Parathyroid adenoma (tissue), 2 donors: ENCODE results near the gene GJD4.

Experiments used
- H2AFZ ChIP-seq: fragments of 300-600 bp; sonication (generic); one replicate; pipeline ENCODE4 v1.7.0; 2017; ENCODE audit warnings: antibody characterized with exemption, mild to moderate bottlenecking
- H3K27ac ChIP-seq: fragments of 300-600 bp; sonication (generic); one replicate; pipeline ENCODE4 v1.7.0; 2017
- H3K27me3 ChIP-seq: fragments of 300-600 bp; sonication (generic); one replicate; pipeline ENCODE4 v1.7.0; 2017; ENCODE audit warnings: low read length; ENCODE audit not compliant: control insufficient read depth, insufficient read depth
- H3K36me3 ChIP-seq: fragments of 300-600 bp; sonication (generic); one replicate; pipeline ENCODE4 v1.7.0; 2017; ENCODE audit warnings: low read length; ENCODE audit not compliant: control insufficient read depth, insufficient read depth
- H3K4me1 ChIP-seq: fragments of 300-600 bp; sonication (generic); one replicate; pipeline ENCODE4 v1.7.0; 2017; ENCODE audit warnings: control low read depth
- H3K4me2 ChIP-seq: fragments of 300-600 bp; sonication (generic); one replicate; pipeline ENCODE4 v1.7.0; 2017; ENCODE audit warnings: low read length
- H3K4me3 ChIP-seq: fragments of 300-600 bp; sonication (generic); one replicate; pipeline ENCODE4 v1.7.0; 2017; ENCODE audit warnings: low read depth, low read length
- H3K79me2 ChIP-seq: fragments of 300-600 bp; sonication (generic); one replicate; pipeline ENCODE4 v1.7.0; 2017; ENCODE audit warnings: control low read depth
- H3K9ac ChIP-seq: fragments of 300-600 bp; sonication (generic); one replicate; pipeline ENCODE4 v1.7.0; 2017; ENCODE audit warnings: mild to moderate bottlenecking
- H3K9me3 ChIP-seq: fragments of 300-600 bp; sonication (generic); one replicate; pipeline ENCODE4 v1.7.0; 2017; ENCODE audit warnings: low read length; ENCODE audit not compliant: control insufficient read depth
- TF ChIP-seq, protein P1 (sequence below): fragments of 300-600 bp; sonication (generic); IDR thresholded peaks from one replicate; pipeline ENCODE4 v1.7.0; 2017; ENCODE audit warnings: antibody characterized with exemption, mild to moderate bottlenecking
- donor health status: primary hyperparathyroidism.

Gene GJD4

GRCh38 chr10:35626971-35627507, 21.9 kb downstream of the GJD4 start:
- Histone ChIP-seq H3K79me2 (no peaks in the 10 kb centered on the region), H3K27ac (no peak overlapping the region), H2AFZ (no peak overlapping the region), H3K27me3 (no peaks in the 10 kb centered on the region), H3K4me1 (no peaks in the 10 kb centered on the region), H3K36me3 (no peaks in the 10 kb centered on the region), H3K4me3 (no peak overlapping the region), H3K4me2 (no peak overlapping the region), H3K9ac (no peak overlapping the region), H3K9me3 (no peaks in the 10 kb centered on the region)
- TF ChIP-seq, protein P1, sequence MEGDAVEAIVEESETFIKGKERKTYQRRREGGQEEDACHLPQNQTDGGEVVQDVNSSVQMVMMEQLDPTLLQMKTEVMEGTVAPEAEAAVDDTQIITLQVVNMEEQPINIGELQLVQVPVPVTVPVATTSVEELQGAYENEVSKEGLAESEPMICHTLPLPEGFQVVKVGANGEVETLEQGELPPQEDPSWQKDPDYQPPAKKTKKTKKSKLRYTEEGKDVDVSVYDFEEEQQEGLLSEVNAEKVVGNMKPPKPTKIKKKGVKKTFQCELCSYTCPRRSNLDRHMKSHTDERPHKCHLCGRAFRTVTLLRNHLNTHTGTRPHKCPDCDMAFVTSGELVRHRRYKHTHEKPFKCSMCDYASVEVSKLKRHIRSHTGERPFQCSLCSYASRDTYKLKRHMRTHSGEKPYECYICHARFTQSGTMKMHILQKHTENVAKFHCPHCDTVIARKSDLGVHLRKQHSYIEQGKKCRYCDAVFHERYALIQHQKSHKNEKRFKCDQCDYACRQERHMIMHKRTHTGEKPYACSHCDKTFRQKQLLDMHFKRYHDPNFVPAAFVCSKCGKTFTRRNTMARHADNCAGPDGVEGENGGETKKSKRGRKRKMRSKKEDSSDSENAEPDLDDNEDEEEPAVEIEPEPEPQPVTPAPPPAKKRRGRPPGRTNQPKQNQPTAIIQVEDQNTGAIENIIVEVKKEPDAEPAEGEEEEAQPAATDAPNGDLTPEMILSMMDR = no peak

DNA sequence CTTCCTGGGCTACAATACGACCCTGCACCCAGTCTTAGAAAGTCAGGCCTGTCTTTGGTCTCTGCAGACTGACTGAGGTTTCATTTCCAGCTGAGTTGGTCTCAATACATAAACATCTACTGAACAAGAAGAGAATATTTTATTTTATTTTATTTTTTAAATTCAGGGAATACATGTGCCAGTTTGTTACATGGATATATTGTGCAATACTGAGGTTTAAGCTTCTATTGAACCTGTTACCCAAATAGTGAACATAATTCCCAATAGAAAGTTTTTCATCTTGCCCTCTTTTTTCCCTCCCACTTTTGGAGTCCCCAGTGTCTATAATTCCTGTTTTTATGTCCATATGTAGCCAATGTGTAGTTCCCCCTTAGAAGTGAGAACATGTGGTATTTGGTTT, 26.3 kb downstream of the GJD4 start:
- no peaks in the 10 kb centered on the region for H3K4me1 ChIP-seq

DNA sequence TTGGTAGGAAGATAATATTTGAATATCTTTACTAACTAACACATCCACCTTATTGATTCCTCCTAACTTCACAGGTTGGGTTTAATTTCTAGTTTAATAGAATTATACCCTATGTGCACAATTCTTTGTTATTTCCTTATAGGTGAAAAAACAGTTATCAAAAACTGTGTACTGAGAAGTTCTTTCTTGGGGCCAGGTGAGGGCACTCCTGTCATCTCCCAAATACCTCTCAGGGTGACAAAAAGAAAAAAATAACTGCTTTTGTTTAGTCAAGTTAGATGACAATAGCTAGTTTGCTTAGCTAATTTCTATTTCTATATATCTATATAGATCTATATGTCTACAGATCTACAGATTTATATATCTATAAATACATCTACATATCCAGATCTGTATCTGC, 26.9 kb downstream of the GJD4 start:
- Histone ChIP-seq H3K9me3 (no peaks in the 10 kb centered on the region), H3K36me3 (no peaks in the 10 kb centered on the region), H3K4me2 (no peak overlapping the region), H3K4me3 (no peak overlapping the region), H3K27ac (no peak overlapping the region), H3K79me2 (no peaks in the 10 kb centered on the region), H3K27me3 (no peaks in the 10 kb centered on the region), H3K4me1 (no peaks in the 10 kb centered on the region), H3K9ac (no peak overlapping the region), H2AFZ (no peak overlapping the region)
- TF ChIP-seq, protein P1 = no peak

More for the DNA sequence above, 26.3 kb downstream of the GJD4 start:
- Histone ChIP-seq H3K4me3 (no peak overlapping the region), H3K27me3 (no peaks in the 10 kb centered on the region), H3K27ac (no peak overlapping the region), H3K36me3 (no peaks in the 10 kb centered on the region), H3K79me2 (no peaks in the 10 kb centered on the region), H3K9me3 (no peaks in the 10 kb centered on the region), H3K9ac (no peak overlapping the region), H3K4me2 (no peak overlapping the region), H2AFZ (no peak overlapping the region)
- TF ChIP-seq, protein P1 = no peak

- no peak overlapping the region for H3K4me3 ChIP-seq
- H3K4me2 ChIP-seq = no peak overlapping the region
- no peaks in the 10 kb centered on the region for H3K4me1 ChIP-seq
- H3K27ac ChIP-seq = no peak overlapping the region
- H3K9ac ChIP-seq = no peak overlapping the region
- H3K79me2 ChIP-seq = no peaks in the 10 kb centered on the region
- H3K27me3 ChIP-seq = no peaks in the 10 kb centered on the region
- H3K9me3 ChIP-seq = no peaks in the 10 kb centered on the region
- H2AFZ ChIP-seq = no peak overlapping the region
- TF ChIP-seq, protein P1 = no peak
- no peaks in the 10 kb centered on the region for H3K36me3 ChIP-seq
Measured at GRCh38 chr10:35633006-35633980, 28.2 kb downstream of the GJD4 start.
